HL-60 (cell line): ENCODE data around the gene LRMDA.

Experiments
- DNase-seq, 2 experiments: peaks; one replicate each; pipeline ENCODE4 v3.0.0-alpha.2; 2010 to 2020; ENCODE audit warnings: low read depth in 1 of 2, low spot score in 1 of 2
- H3K27ac ChIP-seq: fragments of 250-450 bp; sonication (Bioruptor Pico); replicated peaks from 2 replicates; pipeline ENCODE4 v1.5.1; 2020; ENCODE audit warnings: mild to moderate bottlenecking, moderate library complexity
- H3K27me3 ChIP-seq: fragments of 250-450 bp; sonication (Bioruptor Pico); 2 replicates; pipeline ENCODE4 v1.5.1; 2021; ENCODE audit warnings: mild to moderate bottlenecking, moderate library complexity; ENCODE audit not compliant: insufficient read depth, poor library complexity, severe bottlenecking
- H3K4me3 ChIP-seq: replicated peaks from 2 replicates; pipeline ENCODE4 v1.5.1; 2011; ENCODE audit warnings: mild to moderate bottlenecking, control low read depth, low read length; ENCODE audit not compliant: insufficient read depth
- CTCF ChIP-seq: IDR thresholded peaks from one replicate; pipeline ENCODE4 v1.5.1; 2011; ENCODE audit warnings: low read length, control low read depth, inconsistent platforms; ENCODE audit not compliant: insufficient read depth
- GABPA ChIP-seq: IDR thresholded peaks from 2 replicates; pipeline ENCODE4 v1.6.1; 2012; ENCODE audit warnings: low read depth
- POLR2AphosphoS5 ChIP-seq: IDR thresholded peaks from 2 replicates; pipeline ENCODE4 v1.6.1; 2012; ENCODE audit warnings: low read depth
- SPI1 ChIP-seq: IDR thresholded peaks from 2 replicates; pipeline ENCODE4 v1.6.1; 2012; ENCODE audit warnings: low read depth, mild to moderate bottlenecking, borderline replicate concordance
- TF ChIP-seq, protein P1 (sequence below): IDR thresholded peaks from 2 replicates; pipeline ENCODE4 v1.6.1; 2012; ENCODE audit warnings: low read depth; ENCODE audit not compliant: insufficient replicate concordance

The LRMDA gene

GRCh38 chr10:76175533-76176165 lies 744.2 kb downstream of the LRMDA start:
- H3K27ac ChIP-seq, result no peak overlapping the region
- no peak overlapping the region for H3K4me3 ChIP-seq
- DNase-seq, result no peak
- H3K27me3 ChIP-seq, result no peaks in the 10 kb centered on the region
- TF ChIP-seq, protein P1, sequence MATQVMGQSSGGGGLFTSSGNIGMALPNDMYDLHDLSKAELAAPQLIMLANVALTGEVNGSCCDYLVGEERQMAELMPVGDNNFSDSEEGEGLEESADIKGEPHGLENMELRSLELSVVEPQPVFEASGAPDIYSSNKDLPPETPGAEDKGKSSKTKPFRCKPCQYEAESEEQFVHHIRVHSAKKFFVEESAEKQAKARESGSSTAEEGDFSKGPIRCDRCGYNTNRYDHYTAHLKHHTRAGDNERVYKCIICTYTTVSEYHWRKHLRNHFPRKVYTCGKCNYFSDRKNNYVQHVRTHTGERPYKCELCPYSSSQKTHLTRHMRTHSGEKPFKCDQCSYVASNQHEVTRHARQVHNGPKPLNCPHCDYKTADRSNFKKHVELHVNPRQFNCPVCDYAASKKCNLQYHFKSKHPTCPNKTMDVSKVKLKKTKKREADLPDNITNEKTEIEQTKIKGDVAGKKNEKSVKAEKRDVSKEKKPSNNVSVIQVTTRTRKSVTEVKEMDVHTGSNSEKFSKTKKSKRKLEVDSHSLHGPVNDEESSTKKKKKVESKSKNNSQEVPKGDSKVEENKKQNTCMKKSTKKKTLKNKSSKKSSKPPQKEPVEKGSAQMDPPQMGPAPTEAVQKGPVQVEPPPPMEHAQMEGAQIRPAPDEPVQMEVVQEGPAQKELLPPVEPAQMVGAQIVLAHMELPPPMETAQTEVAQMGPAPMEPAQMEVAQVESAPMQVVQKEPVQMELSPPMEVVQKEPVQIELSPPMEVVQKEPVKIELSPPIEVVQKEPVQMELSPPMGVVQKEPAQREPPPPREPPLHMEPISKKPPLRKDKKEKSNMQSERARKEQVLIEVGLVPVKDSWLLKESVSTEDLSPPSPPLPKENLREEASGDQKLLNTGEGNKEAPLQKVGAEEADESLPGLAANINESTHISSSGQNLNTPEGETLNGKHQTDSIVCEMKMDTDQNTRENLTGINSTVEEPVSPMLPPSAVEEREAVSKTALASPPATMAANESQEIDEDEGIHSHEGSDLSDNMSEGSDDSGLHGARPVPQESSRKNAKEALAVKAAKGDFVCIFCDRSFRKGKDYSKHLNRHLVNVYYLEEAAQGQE, result no peak
- TF ChIP-seq GABPA, result no peak
- no peak for TF ChIP-seq SPI1
- TF ChIP-seq CTCF, result no peak
- TF ChIP-seq POLR2AphosphoS5, result no peak

- no peak overlapping the region for H3K4me3 ChIP-seq
- no peaks in the 10 kb centered on the region for H3K27me3 ChIP-seq
- no peak for DNase-seq
- TF ChIP-seq CTCF, result no peak
- no peak for TF ChIP-seq GABPA
- no peak for TF ChIP-seq SPI1
- TF ChIP-seq POLR2AphosphoS5, result no peak
- TF ChIP-seq, protein P1, result no peak
- H3K27ac ChIP-seq, result no peak overlapping the region
Observed at GRCh38 chr10:76176166-76176550, 744.7 kb downstream of the LRMDA start.

DNA sequence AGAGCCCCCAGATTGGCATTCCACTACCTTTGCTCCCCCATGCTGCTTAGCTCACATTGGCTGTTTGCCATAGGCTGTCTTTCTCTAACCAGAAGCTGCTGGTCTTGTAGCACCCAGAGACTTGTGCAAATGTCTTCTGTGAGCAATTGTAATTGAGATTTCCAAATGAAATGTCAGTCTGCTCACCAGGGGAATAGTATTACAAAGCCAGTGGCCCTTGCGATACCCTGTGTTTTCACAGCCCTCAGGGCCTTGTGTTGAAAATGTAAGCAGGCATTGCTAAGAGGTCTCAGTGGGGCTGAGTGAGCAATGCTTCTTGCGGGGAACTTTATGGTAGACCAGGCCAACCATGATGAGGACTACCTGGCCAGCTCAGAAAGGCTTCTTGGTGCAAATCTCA lies 746.5 kb downstream of the LRMDA start:
- TF ChIP-seq GABPA, result no peak
- TF ChIP-seq, protein P1, result no peak
- TF ChIP-seq CTCF, result no peak
- TF ChIP-seq POLR2AphosphoS5, result no peak
- TF ChIP-seq SPI1, result no peak
- no peaks in the 10 kb centered on the region for H3K27me3 ChIP-seq
- H3K27ac ChIP-seq, result no peak overlapping the region
- no peak for DNase-seq
- H3K4me3 ChIP-seq, result no peak overlapping the region
